Adrenal gland (tissue), 5 donors: ENCODE data around the gene ATP9B.

ENCODE experiments used
- POLR2A ChIP-seq, 2 donors: fragments of 450-650 bp; IDR thresholded peaks; one replicate each; pipeline ENCODE4 v1.6.1; 2017; ENCODE audit warnings: antibody characterized with exemption in 2 of 2, mild to moderate bottlenecking in 2 of 2, moderate library complexity in 1 of 2
- TF ChIP-seq, protein P1 (sequence below), 6 experiments: fragments of 450-650 bp in 4 of 6; fragments of 200-600 bp in 2 of 6; sonication (generic) in 1 of 6; IDR thresholded peaks; 1 replicate in 5 of 6; 2 replicates in 1 of 6; pipeline versions ENCODE4 v1.5.1 to v1.8.0; 2016 to 2021; ENCODE audit warnings: antibody characterized with exemption in 6 of 6, mild to moderate bottlenecking in 2 of 6, moderate library complexity in 1 of 6
- donor health status: DM: no; HTN: no; CAD: no.

DNA sequence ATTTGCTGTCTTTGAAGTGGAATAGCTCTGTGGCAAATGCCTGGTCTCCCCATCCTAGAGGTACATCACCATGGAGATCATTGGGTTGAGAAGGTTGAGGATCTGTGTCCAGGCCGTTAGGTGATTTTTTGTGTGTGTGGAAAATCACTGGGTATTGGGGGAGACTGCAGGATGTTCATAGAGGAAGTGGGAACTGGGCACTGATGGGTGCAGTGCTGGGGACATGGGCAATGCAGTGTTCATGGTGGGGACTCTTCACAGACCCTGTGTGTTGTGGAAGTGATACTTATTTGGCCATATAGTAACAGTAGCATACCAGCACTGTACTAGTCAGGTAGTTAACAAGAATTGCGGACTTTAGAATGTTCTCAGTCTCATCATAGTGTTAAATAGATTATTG lies 34.9 kb downstream of the ATP9B start:
- TF ChIP-seq, protein P1, sequence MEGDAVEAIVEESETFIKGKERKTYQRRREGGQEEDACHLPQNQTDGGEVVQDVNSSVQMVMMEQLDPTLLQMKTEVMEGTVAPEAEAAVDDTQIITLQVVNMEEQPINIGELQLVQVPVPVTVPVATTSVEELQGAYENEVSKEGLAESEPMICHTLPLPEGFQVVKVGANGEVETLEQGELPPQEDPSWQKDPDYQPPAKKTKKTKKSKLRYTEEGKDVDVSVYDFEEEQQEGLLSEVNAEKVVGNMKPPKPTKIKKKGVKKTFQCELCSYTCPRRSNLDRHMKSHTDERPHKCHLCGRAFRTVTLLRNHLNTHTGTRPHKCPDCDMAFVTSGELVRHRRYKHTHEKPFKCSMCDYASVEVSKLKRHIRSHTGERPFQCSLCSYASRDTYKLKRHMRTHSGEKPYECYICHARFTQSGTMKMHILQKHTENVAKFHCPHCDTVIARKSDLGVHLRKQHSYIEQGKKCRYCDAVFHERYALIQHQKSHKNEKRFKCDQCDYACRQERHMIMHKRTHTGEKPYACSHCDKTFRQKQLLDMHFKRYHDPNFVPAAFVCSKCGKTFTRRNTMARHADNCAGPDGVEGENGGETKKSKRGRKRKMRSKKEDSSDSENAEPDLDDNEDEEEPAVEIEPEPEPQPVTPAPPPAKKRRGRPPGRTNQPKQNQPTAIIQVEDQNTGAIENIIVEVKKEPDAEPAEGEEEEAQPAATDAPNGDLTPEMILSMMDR (IDR thresholded peaks at IDR 0.05): no peak
- TF ChIP-seq POLR2A (IDR thresholded peaks at IDR 0.05): no peak
